ENCODE measurements around the gene RPL36AL. TPM values are rescaled to one million over a fixed set of nuclear protein-coding genes. Genes with fewer than 3 reads are reported as not detected.

Gene RPL36AL
- total RNA-seq, 1 experiment from 2014 or later: 408 TPM

DNA sequence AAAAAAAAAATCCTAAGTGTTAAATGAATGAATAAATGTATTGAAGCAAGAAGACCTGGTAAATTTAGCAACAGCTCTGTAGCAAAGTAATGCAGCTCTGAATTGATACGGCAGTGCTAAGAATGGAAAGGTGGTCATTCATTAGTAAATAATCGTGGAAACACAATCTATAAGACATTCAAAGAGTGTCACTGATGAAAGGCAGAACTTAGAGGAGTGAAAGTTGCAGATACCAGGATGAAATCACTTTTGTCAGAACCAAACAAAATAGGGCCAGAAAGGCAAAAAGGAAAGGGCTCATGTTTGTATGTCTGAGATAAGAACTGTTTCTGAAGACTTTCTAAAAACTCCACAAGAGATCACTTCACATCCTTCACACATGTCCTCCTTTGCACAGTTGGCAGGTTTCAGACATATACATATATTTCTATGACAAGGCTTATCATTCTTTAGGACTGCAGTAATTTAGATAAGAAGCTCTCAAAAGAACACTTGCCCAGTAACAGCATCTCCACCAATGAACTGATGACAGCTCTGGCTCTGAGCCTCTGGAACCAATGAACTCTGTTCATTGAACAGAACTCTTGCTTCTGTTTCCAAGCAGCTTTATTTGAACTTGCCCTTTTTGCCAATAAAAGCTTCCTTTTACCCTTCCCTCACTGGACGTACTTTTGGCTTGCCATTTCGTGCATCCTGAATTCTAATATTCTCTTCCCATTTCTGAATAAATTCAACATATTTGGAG lies 25.9 kb downstream of the RPL36AL start:
- ATAC-seq (no peak), DNase-seq (peak; percentile 32)
- no TSS peak for BruUV-seq (replicated peaks)
- H3K4me1 ChIP-seq (ENCODE audit: insufficient read depth, low read length): peaks cover 28% of the 10 kb centered on the region
- CTCF ChIA-PET: interaction anchor here (0.5 to 1.7 kb wide), 4 partner anchors 8 to 173 kb away, joined by 3 to 7 read pairs (median 4); partner anchors contain the start of genes KLHDC2 and RPS29
- intact Hi-C loops (cut with micrococcal nuclease): no loop called here
- no peak overlapping the region for H2AFZ ChIP-seq (ENCODE audit: low read length)
- H3K9me3 ChIP-seq (ENCODE audit: low read length): no peaks in the 10 kb centered on the region
- H3K4me2 ChIP-seq (ENCODE audit: low read length): no peak overlapping the region
- no peaks in the 10 kb centered on the region for H3K27me3 ChIP-seq (ENCODE audit: low read length)
- H3K4me3 ChIP-seq (ENCODE audit: low read length): no peak overlapping the region
- H3K79me2 ChIP-seq (ENCODE audit: low read length): peaks cover 31% of the 10 kb centered on the region
- no peaks in the 10 kb centered on the region for H4K20me1 ChIP-seq (ENCODE audit: low read length)
- no peak overlapping the region for H3K27ac ChIP-seq (ENCODE audit: low read length)
- POLR2A ChIA-PET (ENCODE audit: unreplicated experiment): interaction anchor here (1.7 kb wide), 1 partner anchor 8 kb away, joined by 10 read pairs; the partner anchor contains the start of gene RPS29
- no peaks in the 10 kb centered on the region for H3F3A ChIP-seq (ENCODE audit: low read length, unreplicated experiment)
- TF ChIP-seq, protein P1, sequence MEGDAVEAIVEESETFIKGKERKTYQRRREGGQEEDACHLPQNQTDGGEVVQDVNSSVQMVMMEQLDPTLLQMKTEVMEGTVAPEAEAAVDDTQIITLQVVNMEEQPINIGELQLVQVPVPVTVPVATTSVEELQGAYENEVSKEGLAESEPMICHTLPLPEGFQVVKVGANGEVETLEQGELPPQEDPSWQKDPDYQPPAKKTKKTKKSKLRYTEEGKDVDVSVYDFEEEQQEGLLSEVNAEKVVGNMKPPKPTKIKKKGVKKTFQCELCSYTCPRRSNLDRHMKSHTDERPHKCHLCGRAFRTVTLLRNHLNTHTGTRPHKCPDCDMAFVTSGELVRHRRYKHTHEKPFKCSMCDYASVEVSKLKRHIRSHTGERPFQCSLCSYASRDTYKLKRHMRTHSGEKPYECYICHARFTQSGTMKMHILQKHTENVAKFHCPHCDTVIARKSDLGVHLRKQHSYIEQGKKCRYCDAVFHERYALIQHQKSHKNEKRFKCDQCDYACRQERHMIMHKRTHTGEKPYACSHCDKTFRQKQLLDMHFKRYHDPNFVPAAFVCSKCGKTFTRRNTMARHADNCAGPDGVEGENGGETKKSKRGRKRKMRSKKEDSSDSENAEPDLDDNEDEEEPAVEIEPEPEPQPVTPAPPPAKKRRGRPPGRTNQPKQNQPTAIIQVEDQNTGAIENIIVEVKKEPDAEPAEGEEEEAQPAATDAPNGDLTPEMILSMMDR (conservative IDR thresholded peaks at IDR 0.05; ENCODE audit: low read depth, low read length): no peak
- no peak for TF ChIP-seq EZH2 (IDR thresholded peaks at IDR 0.05; ENCODE audit: low read length, unreplicated experiment)
- H3K9ac ChIP-seq (ENCODE audit: low read length): no peak overlapping the region
- no peaks in the 10 kb centered on the region for H3K9me2 ChIP-seq (replicated peaks; ENCODE audit: low read length)
- H3K36me3 ChIP-seq (ENCODE audit: low read depth, low read length): no peaks in the 10 kb centered on the region

DNA sequence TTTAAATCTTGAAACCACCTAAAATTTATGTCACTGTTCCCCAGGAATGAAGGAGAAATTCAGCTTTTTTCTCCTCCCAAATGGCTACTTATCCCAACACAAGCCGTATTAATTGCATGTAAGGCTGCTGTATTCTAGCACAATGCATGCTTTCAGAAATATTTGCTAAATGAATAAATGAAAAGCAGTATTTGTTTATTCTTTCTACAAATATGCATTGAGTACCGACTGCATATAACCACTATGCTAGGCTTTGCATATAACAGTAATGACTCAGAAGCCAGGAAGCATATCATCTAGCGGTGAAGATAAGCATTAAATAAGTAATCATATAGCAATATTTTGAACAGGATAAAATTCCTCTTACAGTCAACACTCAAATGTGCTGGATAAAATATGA lies 27.4 kb downstream of the RPL36AL start:
- H3K4me1 ChIP-seq (ENCODE audit: insufficient read depth, low read length): peaks cover 28% of the 10 kb centered on the region
- no peak overlapping the region for H3K9ac ChIP-seq (ENCODE audit: low read length)
- no TSS peak for BruUV-seq (replicated peaks)
- H3K27me3 ChIP-seq (ENCODE audit: low read length): no peaks in the 10 kb centered on the region
- DNase-seq (peak; percentile 83), ATAC-seq (peak; percentile 90)
- TF ChIP-seq EZH2phosphoT487 (IDR thresholded peaks at IDR 0.05; ENCODE audit: borderline replicate concordance, low read length) (no peak), EZH2 (IDR thresholded peaks at IDR 0.05; ENCODE audit: low read length, unreplicated experiment) (no peak)
- TF ChIP-seq, protein P1 (conservative IDR thresholded peaks at IDR 0.05; ENCODE audit: low read depth, low read length): 0 out of 2 replicates have a peak, but pooled peaks have one; percentile 23
- H4K20me1 ChIP-seq (ENCODE audit: low read length): no peaks in the 10 kb centered on the region
- H3K9me2 ChIP-seq (replicated peaks; ENCODE audit: low read length): no peaks in the 10 kb centered on the region
- peaks cover 16% of the 10 kb centered on the region for H3K79me2 ChIP-seq (ENCODE audit: low read length)
- ChIA-PET CTCF (no interaction called here), POLR2A (ENCODE audit: unreplicated experiment) (no interaction called here)
- H3K27ac ChIP-seq (ENCODE audit: low read length): no peak overlapping the region
- peak overlapping the region; percentile 44; the same call in 1 of the 2 replicates for H3K4me3 ChIP-seq (ENCODE audit: low read length)
- no peaks in the 10 kb centered on the region for H3K36me3 ChIP-seq (ENCODE audit: low read depth, low read length)
- no peaks in the 10 kb centered on the region for H3F3A ChIP-seq (ENCODE audit: low read length, unreplicated experiment)
- H3K9me3 ChIP-seq (ENCODE audit: low read length): no peaks in the 10 kb centered on the region
- no peak overlapping the region for H2AFZ ChIP-seq (ENCODE audit: low read length)
- intact Hi-C loops (cut with micrococcal nuclease): no loop called here
- H3K4me2 ChIP-seq (ENCODE audit: low read length): peak overlapping the region; percentile 79

DNA sequence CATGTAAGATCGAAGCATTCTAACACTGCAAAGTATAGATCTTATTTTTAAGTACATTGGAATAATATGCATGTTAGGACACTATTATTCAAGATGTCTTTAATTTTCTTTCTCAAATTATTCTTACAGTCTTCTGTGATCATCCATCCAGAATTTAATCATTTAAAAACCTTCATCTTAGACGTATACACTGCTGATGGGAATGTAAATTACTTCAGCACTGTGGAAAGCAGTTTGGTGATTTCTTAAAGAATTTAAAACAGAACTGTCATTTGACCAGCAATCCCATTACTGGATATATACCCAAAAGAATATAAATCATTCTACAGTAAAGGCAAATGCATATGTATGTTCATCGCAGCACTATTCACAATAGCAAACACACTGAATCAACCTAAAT lies 31.0 kb downstream of the RPL36AL start:
- Histone ChIP-seq H3K4me1 (ENCODE audit: insufficient read depth, low read length) (peaks cover 21% of the 10 kb centered on the region), H3K4me3 (ENCODE audit: low read length) (no peak overlapping the region), H3K27ac (ENCODE audit: low read length) (no peak overlapping the region), H3K36me3 (ENCODE audit: low read depth, low read length) (peaks cover 11% of the 10 kb centered on the region), H3F3A (ENCODE audit: low read length, unreplicated experiment) (peaks cover 4% of the 10 kb centered on the region), H3K9me2 (replicated peaks; ENCODE audit: low read length) (no peaks in the 10 kb centered on the region), H3K4me2 (ENCODE audit: low read length) (no peak overlapping the region), H3K9ac (ENCODE audit: low read length) (no peak overlapping the region), H3K79me2 (ENCODE audit: low read length) (peaks cover 19% of the 10 kb centered on the region), H2AFZ (ENCODE audit: low read length) (no peak overlapping the region), H3K27me3 (ENCODE audit: low read length) (no peaks in the 10 kb centered on the region), H3K9me3 (ENCODE audit: low read length) (no peaks in the 10 kb centered on the region), H4K20me1 (ENCODE audit: low read length) (peaks cover 16% of the 10 kb centered on the region)
- no TSS peak for BruUV-seq (replicated peaks)
- ChIA-PET POLR2A (ENCODE audit: unreplicated experiment) (no interaction called here), CTCF (no interaction called here)
- TF ChIP-seq, protein P1 (conservative IDR thresholded peaks at IDR 0.05; ENCODE audit: low read depth, low read length): no peak
- no peak for TF ChIP-seq EZH2phosphoT487 (IDR thresholded peaks at IDR 0.05; ENCODE audit: borderline replicate concordance, low read length)
- TF ChIP-seq EZH2 (IDR thresholded peaks at IDR 0.05; ENCODE audit: low read length, unreplicated experiment): no peak
- DNase-seq: no peak
- ATAC-seq: no peak
- intact Hi-C loops (cut with micrococcal nuclease): no loop called here

All from PC-3 (cell line).